Mesothelial cell of epicardium (in vitro differentiated cells): Measurements from ENCODE around the gene RPL22. TPM values are rescaled to one million over a fixed set of nuclear protein-coding genes. Genes with fewer than 3 reads are reported as not detected.

Experiments
- DNase-seq, 2 experiments: peaks; one replicate each; pipeline ENCODE4 v3.0.0; 2021; ENCODE audit warnings: low spot score in 2 of 2; ENCODE audit not compliant: unreplicated experiment in 2 of 2
- H3K27ac Mint-ChIP-seq: 2 replicates; pipeline ENCODE4 v1.8.0; 2021; ENCODE audit warnings: mixed read lengths
- H3K27me3 Mint-ChIP-seq: 2 replicates; pipeline ENCODE4 v1.8.0; 2021; ENCODE audit warnings: low read depth, mixed read lengths
- H3K36me3 Mint-ChIP-seq: 2 replicates; pipeline ENCODE4 v1.8.0; 2021; ENCODE audit warnings: mixed read lengths
- H3K4me1 Mint-ChIP-seq: 2 replicates; pipeline ENCODE4 v1.8.0; 2021; ENCODE audit warnings: mixed read lengths
- H3K4me3 Mint-ChIP-seq: 2 replicates; pipeline ENCODE4 v1.8.0; 2021; ENCODE audit warnings: mild to moderate bottlenecking, moderate library complexity, mixed read lengths
- H3K9me3 Mint-ChIP-seq: 2 replicates; pipeline ENCODE4 v1.8.0; 2021; ENCODE audit warnings: mixed read lengths
- total RNA-seq: library from RNA; stranded (reverse); gene quantifications from 3 replicates; pipeline ENCODE4 v1.2.1, GENCODE V29; 2021
- TF ChIP-seq, protein P1 (sequence below): fragments of 200-600 bp; sonication (generic); IDR thresholded peaks from one replicate; pipeline ENCODE4 v1.5.0; 2021; ENCODE audit warnings: antibody characterized with exemption; ENCODE audit not compliant: unreplicated experiment

Gene RPL22
- total RNA-seq, 1 donor from 2014 or later, result 426 TPM

DNA sequence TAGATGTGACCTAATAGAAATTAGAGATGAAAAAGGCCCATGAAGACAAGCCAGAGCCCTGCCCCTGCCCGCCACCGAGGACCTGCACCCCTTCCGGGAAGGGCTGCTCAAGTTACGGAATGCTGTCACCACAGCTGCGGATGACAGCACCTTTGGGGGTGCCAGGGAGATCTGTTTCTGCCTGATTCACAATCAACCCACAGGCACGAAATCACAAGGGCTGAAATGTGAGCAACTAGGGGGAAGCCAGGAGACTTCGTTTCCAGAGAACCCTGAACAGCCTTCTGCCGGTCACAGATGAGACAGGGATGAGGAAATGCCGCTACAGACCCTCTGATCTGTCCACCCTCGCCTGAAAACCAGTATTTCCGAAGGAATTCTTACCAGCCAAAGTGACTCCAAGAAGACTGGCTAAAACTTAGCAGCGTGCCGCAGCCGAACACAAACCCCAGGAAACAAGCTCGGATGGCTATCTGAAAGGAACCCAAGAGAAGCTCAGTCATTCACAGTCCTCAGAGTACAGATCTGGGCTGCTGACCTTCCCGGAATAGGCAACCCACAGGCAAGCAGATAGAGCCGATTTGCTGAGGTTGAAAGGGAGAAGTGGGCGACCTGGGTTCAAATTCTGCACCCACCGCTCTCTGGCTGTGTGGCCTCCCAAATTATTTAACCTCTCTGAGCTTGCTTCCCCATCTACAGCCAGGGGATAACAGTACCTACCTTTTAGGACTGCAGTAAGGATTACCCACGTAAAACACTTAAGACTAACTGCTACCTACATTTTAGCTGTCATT lies 35.3 kb upstream of the RPL22 start:
- Mint-ChIP-seq H3K27ac (peak overlapping the region; percentile 75), H3K4me3 (peak overlapping the region; percentile 85), H3K9me3 (no peaks in the 10 kb centered on the region), H3K4me1 (peaks cover 11% of the 10 kb centered on the region), H3K27me3 (peaks cover 25% of the 10 kb centered on the region), H3K36me3 (peaks cover 8% of the 10 kb centered on the region)
- no peak for DNase-seq
- TF ChIP-seq, protein P1, sequence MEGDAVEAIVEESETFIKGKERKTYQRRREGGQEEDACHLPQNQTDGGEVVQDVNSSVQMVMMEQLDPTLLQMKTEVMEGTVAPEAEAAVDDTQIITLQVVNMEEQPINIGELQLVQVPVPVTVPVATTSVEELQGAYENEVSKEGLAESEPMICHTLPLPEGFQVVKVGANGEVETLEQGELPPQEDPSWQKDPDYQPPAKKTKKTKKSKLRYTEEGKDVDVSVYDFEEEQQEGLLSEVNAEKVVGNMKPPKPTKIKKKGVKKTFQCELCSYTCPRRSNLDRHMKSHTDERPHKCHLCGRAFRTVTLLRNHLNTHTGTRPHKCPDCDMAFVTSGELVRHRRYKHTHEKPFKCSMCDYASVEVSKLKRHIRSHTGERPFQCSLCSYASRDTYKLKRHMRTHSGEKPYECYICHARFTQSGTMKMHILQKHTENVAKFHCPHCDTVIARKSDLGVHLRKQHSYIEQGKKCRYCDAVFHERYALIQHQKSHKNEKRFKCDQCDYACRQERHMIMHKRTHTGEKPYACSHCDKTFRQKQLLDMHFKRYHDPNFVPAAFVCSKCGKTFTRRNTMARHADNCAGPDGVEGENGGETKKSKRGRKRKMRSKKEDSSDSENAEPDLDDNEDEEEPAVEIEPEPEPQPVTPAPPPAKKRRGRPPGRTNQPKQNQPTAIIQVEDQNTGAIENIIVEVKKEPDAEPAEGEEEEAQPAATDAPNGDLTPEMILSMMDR, result no peak

DNA sequence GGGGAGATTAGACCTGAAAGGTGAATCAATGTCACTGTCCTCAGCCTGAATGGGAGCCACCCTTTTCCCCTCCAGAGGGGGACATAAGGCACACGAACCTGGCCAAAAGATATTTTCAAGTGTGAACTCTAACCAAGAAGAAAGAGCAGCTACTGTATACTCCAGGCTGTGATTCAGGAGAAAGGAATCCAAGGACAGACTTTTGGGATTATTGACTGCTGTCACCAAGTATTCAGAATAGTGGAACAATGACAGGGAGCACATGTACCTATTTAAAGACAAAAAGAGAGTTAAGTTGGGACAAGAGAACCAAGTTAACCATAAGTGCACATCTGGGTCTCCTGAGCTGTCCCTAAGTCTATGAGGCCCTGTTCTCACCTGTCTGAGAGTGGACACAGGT lies 34.0 kb upstream of the RPL22 start:
- no peak for DNase-seq
- peaks cover 8% of the 10 kb centered on the region for H3K36me3 Mint-ChIP-seq
- H3K9me3 Mint-ChIP-seq, result no peaks in the 10 kb centered on the region
- H3K27ac Mint-ChIP-seq, result no peak overlapping the region
- peaks cover 12% of the 10 kb centered on the region for H3K27me3 Mint-ChIP-seq
- H3K4me1 Mint-ChIP-seq, result peaks cover 11% of the 10 kb centered on the region
- H3K4me3 Mint-ChIP-seq, result no peak overlapping the region
- TF ChIP-seq, protein P1, result no peak

DNA sequence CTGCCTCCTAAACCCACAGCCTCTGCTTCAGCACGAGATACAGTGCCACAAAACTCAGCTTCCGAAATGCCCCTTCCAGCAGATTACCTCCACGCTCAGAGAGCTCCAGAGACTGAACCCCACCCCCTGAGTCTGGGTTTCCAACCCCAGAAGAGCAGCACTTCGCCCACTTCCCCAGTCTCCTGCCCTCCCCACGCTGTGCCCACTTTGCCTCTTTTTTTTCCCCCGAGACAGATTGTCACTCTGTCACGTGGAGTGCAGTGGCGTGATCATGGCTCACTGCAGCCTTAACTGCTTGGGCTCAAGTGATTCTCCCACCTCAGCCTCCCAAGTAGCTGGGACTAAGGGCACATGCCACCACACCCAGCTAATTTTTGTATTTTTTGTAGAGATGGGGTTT lies 26.3 kb upstream of the RPL22 start:
- TF ChIP-seq, protein P1, result no peak

DNA sequence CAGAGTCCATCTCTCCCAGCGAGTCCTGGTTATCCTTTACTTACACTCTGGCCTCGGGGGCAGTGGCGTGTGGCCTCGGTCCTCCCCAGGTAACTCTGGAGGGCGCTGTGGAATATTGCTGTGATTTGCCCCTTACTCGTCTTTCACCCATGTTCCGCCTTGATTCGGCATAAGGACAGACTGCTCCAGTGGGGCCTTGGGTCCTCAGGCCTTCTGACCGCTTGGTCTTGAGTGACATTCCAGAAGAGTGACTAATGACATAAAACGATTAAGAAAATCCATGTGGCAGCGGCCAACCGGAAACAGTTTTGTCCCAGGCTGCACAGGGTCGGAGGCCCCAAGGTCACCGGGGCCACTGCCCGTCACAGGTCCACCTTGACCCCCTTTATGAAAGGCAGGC lies 25.3 kb upstream of the RPL22 start:
- Mint-ChIP-seq H3K9me3 (no peaks in the 10 kb centered on the region), H3K36me3 (peaks cover 34% of the 10 kb centered on the region), H3K4me1 (peaks cover 10% of the 10 kb centered on the region), H3K27me3 (no peaks in the 10 kb centered on the region), H3K27ac (no peak overlapping the region), H3K4me3 (no peak overlapping the region)
- TF ChIP-seq, protein P1, result no peak
- no peak for DNase-seq

More for the DNA sequence above, 26.3 kb upstream of the RPL22 start:
- H3K27me3 Mint-ChIP-seq, result no peaks in the 10 kb centered on the region
- peak overlapping the region; percentile 69 for H3K27ac Mint-ChIP-seq
- no peak for DNase-seq
- peaks cover 3% of the 10 kb centered on the region for H3K4me1 Mint-ChIP-seq
- H3K36me3 Mint-ChIP-seq, result peaks cover 29% of the 10 kb centered on the region
- no peaks in the 10 kb centered on the region for H3K9me3 Mint-ChIP-seq
- H3K4me3 Mint-ChIP-seq, result no peak overlapping the region

DNA sequence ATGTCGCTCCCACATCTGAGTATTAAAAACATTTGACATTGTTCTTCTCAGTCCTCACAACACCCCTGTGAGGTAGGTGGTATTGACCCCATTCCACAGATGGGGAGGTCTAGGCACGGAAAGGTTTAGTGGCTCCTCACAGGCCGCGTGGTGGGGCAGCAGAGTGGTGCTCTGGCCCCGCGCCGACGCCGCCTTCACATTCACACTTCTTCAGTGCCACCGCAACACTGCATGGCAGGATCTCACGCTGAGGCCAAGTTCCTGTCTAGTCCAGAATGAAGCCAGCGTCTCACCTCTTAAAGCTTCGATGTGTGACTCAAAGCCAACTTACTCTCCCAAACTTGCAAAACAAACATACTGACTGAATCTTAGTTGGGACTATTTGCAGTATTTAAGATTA lies 24.2 kb upstream of the RPL22 start:
- Mint-ChIP-seq H3K27ac (no peak overlapping the region), H3K27me3 (no peaks in the 10 kb centered on the region), H3K9me3 (no peaks in the 10 kb centered on the region), H3K4me1 (peaks cover 10% of the 10 kb centered on the region), H3K36me3 (peaks cover 36% of the 10 kb centered on the region), H3K4me3 (no peak overlapping the region)
- TF ChIP-seq, protein P1, result no peak
- no peak for DNase-seq
